Lower leg skin (tissue), 3 donors: Measurements from ENCODE around the gene MPIG6B.

Experiments used
- POLR2A ChIP-seq, 2 donors: fragments of 450-650 bp; IDR thresholded peaks; one replicate each; pipeline ENCODE4 v1.6.1; 2016 to 2017; ENCODE audit warnings: antibody characterized with exemption in 2 of 2, mild to moderate bottlenecking in 1 of 2, moderate library complexity in 1 of 2
- TF ChIP-seq, protein P1 (sequence below), 3 donors: fragments of 450-650 bp; IDR thresholded peaks; one replicate each; pipeline ENCODE4 v1.5.1; 2016; ENCODE audit warnings: antibody characterized with exemption in 3 of 3, mild to moderate bottlenecking in 3 of 3, moderate library complexity in 2 of 3

DNA sequence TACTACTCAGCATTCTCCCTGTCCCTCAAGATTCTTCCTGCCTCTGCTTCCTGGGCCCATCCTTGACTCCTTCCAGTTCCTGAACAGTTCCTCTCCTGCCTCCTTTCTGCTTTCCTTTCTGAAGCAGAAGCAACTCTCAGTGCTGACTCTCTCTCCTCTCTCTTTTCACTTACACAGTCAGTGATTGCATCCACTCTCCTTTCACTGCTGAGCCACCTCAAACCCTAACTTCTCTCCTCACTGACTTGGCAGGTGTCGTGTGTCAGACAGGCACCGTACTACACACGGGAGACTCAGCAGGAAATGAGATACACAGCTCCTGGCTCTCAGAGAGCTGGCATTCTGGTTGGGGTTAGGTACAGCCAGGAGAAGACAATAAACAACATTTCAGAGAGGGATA, 25.6 kb upstream of the MPIG6B start:
- TF ChIP-seq, protein P1, sequence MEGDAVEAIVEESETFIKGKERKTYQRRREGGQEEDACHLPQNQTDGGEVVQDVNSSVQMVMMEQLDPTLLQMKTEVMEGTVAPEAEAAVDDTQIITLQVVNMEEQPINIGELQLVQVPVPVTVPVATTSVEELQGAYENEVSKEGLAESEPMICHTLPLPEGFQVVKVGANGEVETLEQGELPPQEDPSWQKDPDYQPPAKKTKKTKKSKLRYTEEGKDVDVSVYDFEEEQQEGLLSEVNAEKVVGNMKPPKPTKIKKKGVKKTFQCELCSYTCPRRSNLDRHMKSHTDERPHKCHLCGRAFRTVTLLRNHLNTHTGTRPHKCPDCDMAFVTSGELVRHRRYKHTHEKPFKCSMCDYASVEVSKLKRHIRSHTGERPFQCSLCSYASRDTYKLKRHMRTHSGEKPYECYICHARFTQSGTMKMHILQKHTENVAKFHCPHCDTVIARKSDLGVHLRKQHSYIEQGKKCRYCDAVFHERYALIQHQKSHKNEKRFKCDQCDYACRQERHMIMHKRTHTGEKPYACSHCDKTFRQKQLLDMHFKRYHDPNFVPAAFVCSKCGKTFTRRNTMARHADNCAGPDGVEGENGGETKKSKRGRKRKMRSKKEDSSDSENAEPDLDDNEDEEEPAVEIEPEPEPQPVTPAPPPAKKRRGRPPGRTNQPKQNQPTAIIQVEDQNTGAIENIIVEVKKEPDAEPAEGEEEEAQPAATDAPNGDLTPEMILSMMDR (IDR thresholded peaks at IDR 0.05): no peak
- no peak for TF ChIP-seq POLR2A (IDR thresholded peaks at IDR 0.05)
